Colonic mucosa (tissue), 4 donors: ENCODE data around the gene JMJD4. TPM values are rescaled to one million over a fixed set of nuclear protein-coding genes. Genes with fewer than 3 reads are reported as not detected.

Experiments used
- DNase-seq: peaks from one replicate; pipeline ENCODE4 v3.0.0-alpha.2; 2020
- H3K27ac ChIP-seq: fragments of 200-600 bp; one replicate; pipeline ENCODE4 v1.8.0; 2021
- H3K27me3 ChIP-seq: fragments of 200-600 bp; one replicate; pipeline ENCODE4 v1.8.0; 2021
- H3K36me3 ChIP-seq: fragments of 200-600 bp; one replicate; pipeline ENCODE4 v1.8.0; 2021
- H3K4me1 ChIP-seq: fragments of 200-600 bp; one replicate; pipeline ENCODE4 v1.8.0; 2021; ENCODE audit warnings: mild to moderate bottlenecking
- H3K4me3 ChIP-seq: fragments of 200-600 bp; one replicate; pipeline ENCODE4 v1.8.0; 2021
- H3K9ac ChIP-seq, 2 donors: one replicate each; pipeline ENCODE4 v1.7.0; 2013; ENCODE audit warnings: control low read depth in 2 of 2, low read depth in 2 of 2, low read length in 2 of 2
- H3K9me3 ChIP-seq: fragments of 200-600 bp; one replicate; pipeline ENCODE4 v1.8.0; 2021
- CTCF ChIP-seq: fragments of 200-600 bp; IDR thresholded peaks from one replicate; pipeline ENCODE4 v1.8.0; 2022; ENCODE audit warnings: antibody characterized with exemption, mild to moderate bottlenecking
- intact Hi-C: fragments of 100-400 bp; cut with DNase I; formaldehyde crosslinking; loops from one replicate; pipeline ENCODE4 v1.14.1; 2022
- total RNA-seq, 2 donors: library from RNA; stranded (reverse); fragmentation: NEBNext Ultra II Directional in 1 of 2; extraction: Animal tissue kit (Norgen Biotek cat#: 25700) in 1 of 2; gene quantifications; one replicate each; pipeline ENCODE4 v1.2.1, GENCODE V29; 2021
- donor health status: healthy.
- donor health status: DM: no; HTN: no; CAD: no.
- donor health status: DM: no; HTN: no; CAD: no.

Gene JMJD4
- total RNA-seq, 2 donors from 2014 or later: 9.0 to 16.0 TPM

- Histone ChIP-seq H3K27me3 (no peaks in the 10 kb centered on the region), H3K4me3 (no peak overlapping the region), H3K36me3 (no peaks in the 10 kb centered on the region), H3K27ac (no peak overlapping the region), H3K9me3 (no peaks in the 10 kb centered on the region), H3K4me1 (peaks cover 12% of the 10 kb centered on the region), H3K9ac (no peak overlapping the region)
- intact Hi-C loops: no loop called here
- DNase-seq: no peak
- TF ChIP-seq CTCF: no peak
These were observed 30.3 kb upstream of the JMJD4 start for GRCh38 chr1:227765261-227766014.

- intact Hi-C loops: loop anchor here (5.0 kb wide), 1 partner anchor 282 kb away; no protein-coding TSS in a partner anchor
- peaks cover 12% of the 10 kb centered on the region for H3K4me1 ChIP-seq
- H3K27me3 ChIP-seq: no peaks in the 10 kb centered on the region
- no peaks in the 10 kb centered on the region for H3K36me3 ChIP-seq
- H3K9me3 ChIP-seq: no peaks in the 10 kb centered on the region
- DNase-seq: no peak
- H3K4me3 ChIP-seq: no peak overlapping the region
- no peak overlapping the region for H3K27ac ChIP-seq
- no peak overlapping the region for H3K9ac ChIP-seq
- TF ChIP-seq CTCF: no peak
These were observed 28.9 kb upstream of the JMJD4 start for GRCh38 chr1:227764019-227764391.

GRCh38 chr1:227763246-227764018 is 28.3 kb upstream of the JMJD4 start:
- DNase-seq: no peak
- intact Hi-C loops: loop anchor here (2.0 to 5.0 kb wide), 2 partner anchors 181 to 281 kb away; no protein-coding TSS in a partner anchor
- Histone ChIP-seq H3K4me3 (no peak overlapping the region), H3K27me3 (no peaks in the 10 kb centered on the region), H3K36me3 (no peaks in the 10 kb centered on the region), H3K9ac (no peak overlapping the region), H3K9me3 (no peaks in the 10 kb centered on the region), H3K4me1 (peaks cover 12% of the 10 kb centered on the region), H3K27ac (no peak overlapping the region)
- TF ChIP-seq CTCF: no peak

- peak; percentile 86 for TF ChIP-seq CTCF
- Histone ChIP-seq H3K4me1 (peaks cover 12% of the 10 kb centered on the region), H3K9ac (no peak overlapping the region), H3K27ac (no peak overlapping the region), H3K36me3 (no peaks in the 10 kb centered on the region), H3K27me3 (no peaks in the 10 kb centered on the region), H3K4me3 (no peak overlapping the region), H3K9me3 (no peaks in the 10 kb centered on the region)
- intact Hi-C loops: loop anchor here (2.0 to 5.0 kb wide), 2 partner anchors 182 to 280 kb away; no protein-coding TSS in a partner anchor
- peak; percentile 88 for DNase-seq
These were observed 27.3 kb upstream of the JMJD4 start for GRCh38 chr1:227762231-227762911.

GRCh38 chr1:227761621-227762230 is 26.6 kb upstream of the JMJD4 start:
- Histone ChIP-seq H3K27me3 (no peaks in the 10 kb centered on the region), H3K36me3 (no peaks in the 10 kb centered on the region)

More at GRCh38 chr1:227761621-227762230, 26.6 kb upstream of the JMJD4 start:
- H3K27ac ChIP-seq: no peak overlapping the region
- no peak for DNase-seq
- H3K4me1 ChIP-seq: peaks cover 12% of the 10 kb centered on the region
- H3K4me3 ChIP-seq: no peak overlapping the region
- H3K9ac ChIP-seq: no peak overlapping the region
- H3K9me3 ChIP-seq: no peaks in the 10 kb centered on the region
- no peak for TF ChIP-seq CTCF
- intact Hi-C loops: loop anchor here (2.0 to 5.0 kb wide), 2 partner anchors 183 to 279 kb away; no protein-coding TSS in a partner anchor
